ENCODE measurements around the gene E2F1. TPM values are rescaled to one million over a fixed set of nuclear protein-coding genes. Genes with fewer than 3 reads are reported as not detected.

E2F1 gene
- total and polyA plus RNA-seq, 2 experiments from 2014 or later: 21.2 to 61.4 TPM

- H3K27me3 ChIP-seq: no peaks in the 10 kb centered on the region
- H3K27ac ChIP-seq: peak overlapping the region; percentile 28
Measured at GRCh38 chr20:33687993-33688937, 2.1 kb upstream of the E2F1 start.

GRCh38 chr20:33687370-33687915 lies 1.3 kb upstream of the E2F1 start:
- Histone ChIP-seq H3K4me1 (ENCODE audit: low read depth) (peaks cover 32% of the 10 kb centered on the region), H3K27ac (no peak overlapping the region), H3K27me3 (no peaks in the 10 kb centered on the region), H3K9me3 (ENCODE audit: low read depth) (no peaks in the 10 kb centered on the region), H3K36me3 (no peaks in the 10 kb centered on the region), H3K4me3 (no peak overlapping the region)
- DNase-seq (ENCODE audit: low read depth in 1 of 2, low spot score in 1 of 2): peak in 1 of 2 donors; percentile 83
- TF ChIP-seq CTCF (IDR thresholded peaks at IDR 0.05; ENCODE audit: low read depth, low read length): no peak

More at GRCh38 chr20:33687993-33688937, 2.1 kb upstream of the E2F1 start:
- Histone ChIP-seq H3K4me1 (ENCODE audit: low read depth) (peaks cover 36% of the 10 kb centered on the region), H3K4me3 (no peak overlapping the region), H3K9me3 (ENCODE audit: low read depth) (no peaks in the 10 kb centered on the region), H3K36me3 (no peaks in the 10 kb centered on the region)
- no peak for TF ChIP-seq CTCF (IDR thresholded peaks at IDR 0.05; ENCODE audit: low read depth, low read length)
- DNase-seq (ENCODE audit: low read depth in 1 of 2, low spot score in 1 of 2): no peak

GRCh38 chr20:33686984-33687366 lies 790 bp upstream of the E2F1 start:
- Histone ChIP-seq H3K4me3 (no peak overlapping the region), H3K36me3 (no peaks in the 10 kb centered on the region), H3K27ac (no peak overlapping the region), H3K27me3 (no peaks in the 10 kb centered on the region), H3K9me3 (ENCODE audit: low read depth) (no peaks in the 10 kb centered on the region), H3K4me1 (ENCODE audit: low read depth) (peaks cover 32% of the 10 kb centered on the region)
- TF ChIP-seq CTCF (IDR thresholded peaks at IDR 0.05; ENCODE audit: low read depth, low read length): no peak
- no peak for DNase-seq (ENCODE audit: low read depth in 1 of 2, low spot score in 1 of 2)

GRCh38 chr20:33685328-33686099 lies 671 bp downstream of the E2F1 start:
- no peaks in the 10 kb centered on the region for H3K9me3 ChIP-seq (ENCODE audit: low read depth)
- no peaks in the 10 kb centered on the region for H3K36me3 ChIP-seq
- TF ChIP-seq CTCF (IDR thresholded peaks at IDR 0.05; ENCODE audit: low read depth, low read length): no peak
- DNase-seq (ENCODE audit: low read depth in 1 of 2, low spot score in 1 of 2): no peak
- H3K27me3 ChIP-seq: no peaks in the 10 kb centered on the region
- no peak overlapping the region for H3K27ac ChIP-seq
- H3K4me1 ChIP-seq (ENCODE audit: low read depth): peaks cover 32% of the 10 kb centered on the region
- H3K4me3 ChIP-seq: peak overlapping the region; percentile 39

GRCh38 chr20:33684533-33685327 lies 1.5 kb downstream of the E2F1 start:
- no peak for TF ChIP-seq CTCF (IDR thresholded peaks at IDR 0.05; ENCODE audit: low read depth, low read length)
- H3K27me3 ChIP-seq: no peaks in the 10 kb centered on the region
- H3K27ac ChIP-seq: no peak overlapping the region
- no peak overlapping the region for H3K4me3 ChIP-seq
- no peaks in the 10 kb centered on the region for H3K36me3 ChIP-seq
- peak in 1 of 2 donors; percentile 18 for DNase-seq (ENCODE audit: low read depth in 1 of 2, low spot score in 1 of 2)
- H3K9me3 ChIP-seq (ENCODE audit: low read depth): no peaks in the 10 kb centered on the region
- peaks cover 28% of the 10 kb centered on the region for H3K4me1 ChIP-seq (ENCODE audit: low read depth)
